K562 (cell line): ENCODE measurements around the gene CDC37. TPM values are rescaled to one million over a fixed set of nuclear protein-coding genes. Genes with fewer than 3 reads are reported as not detected.
"Not testable (repeated sequence)": the region's sequence is repeated elsewhere in the genome, so short reads cannot be mapped to it uniquely, and the experiment has no call there.

Experiments
- ATAC-seq: fragments of 200-7000 bp; cut with Tn5 transposase; 3 replicates; pipeline ENCODE4 v1.9.1; 2020; ENCODE audit warnings: moderate library complexity
- BruUV-seq: library from RNA; stranded (reverse); fragments of 400-500 nt; replicated peaks from 2 replicates; lab custom pipeline; 2021; lab: Mats Ljungman, UMichigan
- CTCF ChIA-PET: fragments of 300-600 bp; formaldehyde crosslinking; extraction: SDS; loops from one replicate; lab custom pipeline; 2021; ENCODE audit warnings: low intra/inter-chr PET ratio; lab: Yijun Ruan, JAX
- POLR2A ChIA-PET: fragments of 300-600, 350-650 bp; sonication (Branson Sonifier 250); formaldehyde crosslinking; extraction: SDS; loops from one replicate; lab custom pipeline; 2021; ENCODE audit warnings: antibody characterized with exemption, inconsistent platforms; lab: Yijun Ruan, JAX
- DNase-seq, 4 experiments: peaks; one replicate each; pipeline versions ENCODE4 v3.0.0 to v3.0.0-alpha.2; 2011 to 2018; ENCODE audit warnings: low spot score in 3 of 4, mixed read lengths in 3 of 4; ENCODE audit errors: extremely low read depth in 1 of 4
- FAIRE-seq: peaks from 2 replicates; lab custom pipeline; 2011; peaks lifted over from hg19 to GRCh38; lab: Jason Lieb, UNC
- H2AFZ ChIP-seq: 2 replicates; pipeline ENCODE4 v1.6.0; 2011; ENCODE audit warnings: low read depth, low read length, control low read depth, inconsistent platforms
- H3K27ac ChIP-seq: fragments of 200-600 bp; 3 replicates; pipeline ENCODE4 v1.8.0; 2011; ENCODE audit warnings: low read depth, mild to moderate bottlenecking, control low read depth, inconsistent platforms, low read length, moderate library complexity, mixed read lengths; ENCODE audit errors: extremely low read depth
- H3K27me3 ChIP-seq, 2 experiments: fragments of 300-600 bp in 1 of 2; 2 replicates in 1 of 2; 3 replicates in 1 of 2; pipeline versions ENCODE4 v1.6.0 to v1.8.0; 2011; ENCODE audit warnings: inconsistent platforms in 2 of 2, low read length in 2 of 2, mild to moderate bottlenecking in 1 of 2, mixed read lengths in 1 of 2, moderate library complexity in 1 of 2; ENCODE audit not compliant: control insufficient read depth in 2 of 2, insufficient read depth in 2 of 2
- H3K36me3 ChIP-seq: fragments of 300-600 bp; 3 replicates; pipeline ENCODE4 v1.8.0; 2011; ENCODE audit warnings: mild to moderate bottlenecking, low read length, inconsistent platforms; ENCODE audit not compliant: control insufficient read depth, insufficient read depth
- H3K4me1 ChIP-seq, 2 experiments: fragments of 200-600 bp in 1 of 2; replicated peaks in 1 of 2; 2 replicates in 1 of 2; 3 replicates in 1 of 2; pipeline versions ENCODE4 v1.5.1 to v1.8.0; 2011; ENCODE audit warnings: inconsistent platforms in 2 of 2, low read length in 2 of 2, mild to moderate bottlenecking in 1 of 2, mixed read lengths in 1 of 2, moderate library complexity in 1 of 2; ENCODE audit not compliant: control insufficient read depth in 2 of 2, insufficient read depth in 2 of 2
- H3K4me2 ChIP-seq: 2 replicates; pipeline ENCODE4 v1.6.1; 2011; ENCODE audit warnings: low read length, control low read depth, inconsistent platforms, mixed read lengths; ENCODE audit not compliant: insufficient read depth
- H3K4me3 ChIP-seq: fragments of 200-600 bp; sonication (generic), shearing (Covaris generic); 2 replicates; pipeline ENCODE4 v1.5.1; 2016; ENCODE audit warnings: control low read depth, inconsistent platforms
- H3K79me2 ChIP-seq: fragments of 200-600 bp; 3 replicates; pipeline ENCODE4 v1.8.0; 2011; ENCODE audit warnings: low read length, inconsistent platforms; ENCODE audit not compliant: control insufficient read depth, insufficient read depth
- H3K9ac ChIP-seq, 2 experiments: 2 replicates each; pipeline versions ENCODE4 v1.6.0 to v1.6.1; 2011; ENCODE audit warnings: low read depth in 2 of 2, low read length in 2 of 2, control low read depth in 1 of 2, inconsistent platforms in 1 of 2, mild to moderate bottlenecking in 1 of 2, mixed read lengths in 1 of 2; ENCODE audit not compliant: insufficient read depth in 1 of 2
- H3K9me1 ChIP-seq: one replicate; pipeline ENCODE4 v1.6.0; 2011; ENCODE audit warnings: inconsistent platforms, mild to moderate bottlenecking, low read length, moderate library complexity; ENCODE audit not compliant: control insufficient read depth, insufficient read depth
- H3K9me3 ChIP-seq: replicated peaks from 2 replicates; pipeline ENCODE4 v1.5.1; 2011; ENCODE audit warnings: low read depth, low read length, inconsistent platforms; ENCODE audit not compliant: control insufficient read depth, insufficient read depth
- H4K20me1 ChIP-seq: replicated peaks from 2 replicates; pipeline ENCODE4 v1.6.1; 2011; ENCODE audit warnings: low read length, inconsistent platforms, mixed read lengths; ENCODE audit not compliant: control insufficient read depth, insufficient read depth
- ADNP ChIP-seq: fragments of 200-800 bp; sonication (Bioruptor generic); IDR thresholded peaks from 2 replicates; pipeline ENCODE4 v1.6.1; 2016; ENCODE audit warnings: missing genetic modification characterization, missing compliant biosample characterization
- BCOR ChIP-seq: fragments of 450-650 bp; IDR thresholded peaks from 2 replicates; pipeline ENCODE4 v1.6.1; 2016
- C11orf30 ChIP-seq: fragments of 450-650 bp; IDR thresholded peaks from 2 replicates; pipeline ENCODE4 v1.6.1; 2016; ENCODE audit warnings: low read depth, mild to moderate bottlenecking
- DPF2 ChIP-seq: fragments of 450-650 bp; IDR thresholded peaks from 2 replicates; pipeline ENCODE4 v1.6.1; 2016
- FOSL1 ChIP-seq: fragments of 200-800 bp; sonication (Bioruptor generic); conservative IDR thresholded peaks from 2 replicates; pipeline ENCODE4 v1.6.1; 2016; ENCODE audit warnings: missing genetic modification characterization, missing compliant biosample characterization
- JUND ChIP-seq, 2 experiments: IDR thresholded peaks; 2 replicates in 1 of 2; 3 replicates in 1 of 2; pipeline ENCODE4 v1.6.1; 2011; ENCODE audit warnings: borderline replicate concordance in 2 of 2, low read depth in 2 of 2, low read length in 2 of 2, improper control_type of control experiment in 1 of 2, missing biosample characterization in 1 of 2, missing genetic modification characterization in 1 of 2, missing genetic modification reagents in 1 of 2
- MAFF ChIP-seq: IDR thresholded peaks from 2 replicates; pipeline ENCODE4 v1.6.1; 2012; ENCODE audit warnings: low read length, improper control_type of control experiment
- NFE2 ChIP-seq: IDR thresholded peaks from 2 replicates; pipeline ENCODE4 v1.6.1; 2014; ENCODE audit warnings: antibody characterized with exemption, low read depth
- PPARD ChIP-seq: fragments of 250-450 bp; sonication (Bioruptor Pico); IDR thresholded peaks from 2 replicates; pipeline ENCODE4 v1.8.0; 2022; ENCODE audit warnings: inconsistent platforms, mild to moderate bottlenecking, moderate library complexity
- RBM25 ChIP-seq: fragments of 200-400 bp; formaldehyde crosslinking; IDR thresholded peaks from 2 replicates; pipeline ENCODE4 v1.6.1; 2018; ENCODE audit warnings: low read length, low read depth, moderate library complexity; ENCODE audit not compliant: severe bottlenecking
- SMARCB1 ChIP-seq: IDR thresholded peaks from 2 replicates; pipeline ENCODE4 v1.6.1; 2011; ENCODE audit warnings: improper control_type of control experiment, low read depth; ENCODE audit not compliant: insufficient read length
- ZNF316 ChIP-seq: fragments of 450-650 bp; IDR thresholded peaks from 2 replicates; pipeline ENCODE4 v1.6.1; 2016
- ZNF384 ChIP-seq: IDR thresholded peaks from 2 replicates; pipeline ENCODE4 v1.6.1; 2012; ENCODE audit warnings: low read depth, low read length, improper control_type of control experiment
- ZNF431 ChIP-seq: sonication (generic); formaldehyde crosslinking; IDR thresholded peaks from 2 replicates; pipeline ENCODE4 v1.8.0; 2022; ENCODE audit warnings: mild to moderate bottlenecking, missing genetic modification reagents
- WGBS: fragments of 100-300 bp; shearing (Covaris generic); methylation state at CpG from one replicate; pipeline ENCODE4 v1.1.6; 2016; ENCODE audit warnings: low coverage, mixed read lengths; ENCODE audit not compliant: insufficient coverage; ENCODE audit errors: missing lambda C conversion rate; 5-methylcytosine and 5-hydroxymethylcytosine counted together
- in situ Hi-C: fragments of 300-500 bp; cut with MboI; formaldehyde crosslinking; loops from 4 replicates; pipeline ENCODE4 v1.15.0; 2018; ENCODE audit warnings: inconsistent platforms, mixed read lengths
- intact Hi-C: fragments of 100-400 bp; cut with micrococcal nuclease; formaldehyde crosslinking; loops from 2 replicates; pipeline ENCODE4 v1.14.2; 2022
- polyA plus RNA-seq, 8 experiments: library from polyadenylated mRNA; depleted of rRNA in 4 of 8; stranded (reverse) in 5 of 8; unstranded in 3 of 8; fragments of >200 nt; fragmentation: Nextera tagmentation in 2 of 8; fragmentation: Illumina TruSeq in 1 of 8; extraction: Ambion mirVana in 2 of 8; extraction: Trizol in 1 of 8; gene quantifications; 2 replicates each; pipeline versions ENCODE4 v1.2.1 to v1.2.3, GENCODE V29; 2011 to 2014; ENCODE audit warnings: inconsistent platforms in 1 of 8, missing spikeins in 1 of 8
- total RNA-seq, 7 experiments: library from RNA; depleted of rRNA in 6 of 7; stranded (reverse); fragments of >200 nt in 6 of 7; fragmentation: Illumina TruSeq in 2 of 7; extraction: Trizol in 2 of 7; gene quantifications; 2 replicates each; pipeline versions ENCODE4 v1.2.1 to v1.2.3, GENCODE V29; 2011 to 2021; ENCODE audit warnings: low replicate concordance in 1 of 7
- TF ChIP-seq, protein P1 (sequence below): fragments of 250-450 bp; sonication (Bioruptor Pico); IDR thresholded peaks from 2 replicates; pipeline ENCODE4 v1.8.0; 2022; ENCODE audit warnings: moderate library complexity, mild to moderate bottlenecking, inconsistent platforms

CDC37 gene
- total and polyA plus RNA-seq, 9 of the 15 experiments (the other 6 are each of a cell fraction or from before 2014, with no cell fraction given): 6.6 to 538 (median 227) TPM

DNA sequence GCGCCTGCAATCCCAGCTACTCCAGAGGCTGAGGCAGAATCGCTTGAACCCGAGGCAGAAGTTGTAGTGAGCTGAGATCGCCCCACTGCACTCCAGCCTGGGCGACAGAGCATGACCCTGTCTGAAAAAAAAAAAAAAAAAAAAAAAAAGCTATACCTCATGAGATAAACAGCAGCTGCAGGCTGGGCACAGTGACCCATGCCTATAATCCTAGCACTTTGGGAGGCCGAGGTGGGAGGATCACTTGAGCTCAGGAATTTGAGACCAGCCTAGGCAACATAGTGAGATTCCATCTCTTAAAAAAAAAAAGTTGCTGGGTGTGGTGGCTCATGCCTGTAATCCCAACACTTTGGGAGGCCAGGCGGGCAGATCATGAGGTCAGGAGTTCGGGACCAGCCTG lies 4.0 kb downstream of the CDC37 start:
- H2AFZ ChIP-seq, H3K4me2 ChIP-seq, in situ Hi-C loops, ATAC-seq, FAIRE-seq, H3K9me1 ChIP-seq, intact Hi-C loops, DNase-seq, H3K4me3 ChIP-seq, CTCF ChIA-PET, H3K9me3 ChIP-seq, H3K27me3 ChIP-seq, BruUV-seq: not testable (repeated sequence)
- peak overlapping the region; percentile 3 to 37; a peak in 3 of 4 replicates for H3K9ac ChIP-seq
- H3K27ac ChIP-seq: peak overlapping the region; percentile 12; the same call in 1 of the 3 replicates
- 89% methylated on average over 6 of the region's 8 CpGs for WGBS
- H3K4me1 ChIP-seq: peaks cover 18 to 42% of the 10 kb centered on the region in 2 experiments
- POLR2A ChIA-PET: interaction anchor here (0.5 to 1.7 kb wide), 4 partner anchors 11 to 259 kb away, joined by 3 to 5 read pairs (median 3); partner anchors contain the start of gene FDX2
- H4K20me1 ChIP-seq: peaks cover 30% of the 10 kb centered on the region
- peak; percentile 38 for TF ChIP-seq ZNF384
- H3K36me3 ChIP-seq: peaks cover 63% of the 10 kb centered on the region; the same call in 2 of the 3 replicates
- H3K79me2 ChIP-seq: peaks cover 74% of the 10 kb centered on the region

DNA sequence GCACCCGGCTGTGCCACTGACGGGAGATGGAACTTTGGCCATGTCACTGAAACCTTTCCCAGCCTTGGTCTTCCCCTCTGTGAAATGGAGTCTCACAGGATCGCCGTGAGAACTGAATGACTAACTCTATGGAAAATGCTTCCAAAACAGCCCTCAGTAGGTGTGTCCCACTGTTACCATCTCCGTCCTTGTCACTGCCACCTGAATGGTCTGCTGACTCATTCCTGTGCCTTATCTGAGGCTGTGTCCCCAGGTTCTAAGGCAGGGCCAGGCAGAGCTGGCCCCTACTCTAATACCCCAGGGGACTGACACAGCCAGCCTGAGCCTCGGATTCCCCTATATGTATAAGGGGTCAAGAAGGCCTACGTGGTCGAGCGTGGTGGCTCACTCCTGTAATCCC lies 4.5 kb downstream of the CDC37 start:
- Histone ChIP-seq H3K9me3 (no peaks in the 10 kb centered on the region), H4K20me1 (peaks cover 30% of the 10 kb centered on the region), H2AFZ (no peak overlapping the region), H3K9me1 (no peaks in the 10 kb centered on the region), H3K27me3 (no peaks in the 10 kb centered on the region), H3K79me2 (peaks cover 74% of the 10 kb centered on the region), H3K4me1 (peaks cover 18 to 37% of the 10 kb centered on the region in 2 experiments), H3K4me3 (no peak overlapping the region), H3K9ac (peak overlapping the region; percentile 3 to 37), H3K4me2 (peak overlapping the region; percentile 22; the same call in 1 of the 2 replicates), H3K36me3 (peaks cover 67% of the 10 kb centered on the region; the same call in 2 of the 3 replicates), H3K27ac (peak overlapping the region; percentile 12; the same call in 1 of the 3 replicates)
- POLR2A ChIA-PET: interaction anchor here (0.7 to 1.5 kb wide), 2 partner anchors 83 to 258 kb away, joined by 3 read pairs; partner anchors contain the start of gene FDX2
- FAIRE-seq (peak; percentile 73), ATAC-seq (no peak), DNase-seq (peak; percentile 36 to 61 (median 40))
- CTCF ChIA-PET: no interaction called here
- 70% methylated on average over 9 of the region's 9 CpGs for WGBS
- in situ Hi-C loops (no loop called here), intact Hi-C loops (no loop called here)
- no TSS peak for BruUV-seq
- TF ChIP-seq, protein P1, sequence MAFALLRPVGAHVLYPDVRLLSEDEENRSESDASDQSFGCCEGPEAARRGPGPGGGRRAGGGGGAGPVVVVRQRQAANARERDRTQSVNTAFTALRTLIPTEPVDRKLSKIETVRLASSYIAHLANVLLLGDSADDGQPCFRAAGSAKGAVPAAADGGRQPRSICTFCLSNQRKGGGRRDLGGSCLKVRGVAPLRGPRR (CRISPR knock-in tag): no peak
- TF ChIP-seq ZNF316: peak; percentile 32; the same call in 1 of the 2 replicates
- TF ChIP-seq SMARCB1: no peak
- peak; percentile 36; the same call in 1 of the 2 replicates for TF ChIP-seq FOSL1 (tag)
- peak; percentile 20; the same call in 1 of the 2 replicates for TF ChIP-seq MAFF
- TF ChIP-seq NFE2: peak; percentile 77
- TF ChIP-seq ADNP (tag): no peak
- TF ChIP-seq C11orf30: peak; percentile 62
- TF ChIP-seq PPARD (CRISPR knock-in tag): no peak
- peak; percentile 46; the same call in 1 of the 2 replicates for TF ChIP-seq DPF2
- TF ChIP-seq ZNF431: no peak
- peak; percentile 56; the same call in 1 of the 2 replicates for TF ChIP-seq JUND (IDR thresholded peaks at IDR 0.05; ENCODE audit: borderline replicate concordance, low read depth, low read length)
- peak; percentile 38; the same call in 1 of the 3 replicates for TF ChIP-seq JUND (tag; IDR thresholded peaks at IDR 0.05; ENCODE audit: borderline replicate concordance, low read depth, low read length)
- TF ChIP-seq RBM25: peak; percentile 38
- peak; percentile 31; the same call in 1 of the 2 replicates for TF ChIP-seq BCOR
